GM23248 (cell line): ENCODE results near the gene CEP164.

ENCODE experiments used
- EZH2 ChIP-seq: fragments of 200-600 bp; sonication (generic); IDR thresholded peaks from 2 replicates; pipeline ENCODE4 v1.6.1; 2018; ENCODE audit warnings: antibody characterized with exemption, mild to moderate bottlenecking; ENCODE audit not compliant: insufficient read depth, poor library complexity, severe bottlenecking
- EZH2phosphoT487 ChIP-seq: fragments of 200-600 bp; sonication (generic); IDR thresholded peaks from 2 replicates; pipeline ENCODE4 v1.6.1; 2018; ENCODE audit warnings: antibody characterized with exemption, moderate library complexity, mild to moderate bottlenecking, low read depth; ENCODE audit not compliant: insufficient read depth

DNA sequence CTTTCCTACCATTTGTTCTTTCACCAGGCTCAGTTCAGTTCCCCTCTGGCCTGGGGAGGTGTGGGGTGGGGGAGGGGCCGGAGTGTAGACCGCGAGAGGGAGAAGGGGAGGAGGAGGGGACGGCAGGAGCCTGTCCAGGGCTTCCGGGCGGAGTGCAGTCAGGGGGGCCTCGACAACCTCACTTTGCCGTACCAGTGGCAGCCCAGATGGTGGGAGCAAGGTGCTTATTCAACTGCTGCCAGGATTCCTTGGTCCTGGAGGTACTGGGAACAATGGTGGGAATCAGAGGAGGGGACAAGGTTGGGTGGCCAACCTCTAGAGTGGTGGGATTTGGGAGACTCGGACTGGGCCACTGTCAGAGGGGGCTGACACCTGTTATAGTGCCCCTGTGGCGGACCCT lies 12.8 kb upstream of the CEP164 start:
- TF ChIP-seq EZH2 (no peak), EZH2phosphoT487 (no peak)
